Activated CD4-positive, alpha-beta memory T cell treated with anti-CD3 and anti-CD28 coated beads, Interleukin-2, amount 10 ng/mL, durations not matched to agents 7 days and 5 days (primary cell): ENCODE data around the gene B4GALNT3. TPM values are rescaled to one million over a fixed set of nuclear protein-coding genes. Genes with fewer than 3 reads are reported as not detected.

ENCODE experiments used
- CTCF ChIA-PET: fragments of 350-600 bp; sonication (Branson Sonifier 250); formaldehyde crosslinking; loops from one replicate; lab custom pipeline; 2021; ENCODE audit warnings: antibody characterized with exemption, inconsistent platforms; lab: Charles Lee
- POLR2A ChIA-PET: fragments of 350-600 bp; sonication (Branson Sonifier 250); formaldehyde crosslinking; loops from one replicate; lab custom pipeline; 2021; ENCODE audit warnings: antibody characterized with exemption; lab: Charles Lee
- DNase-seq: peaks from one replicate; pipeline ENCODE4 v3.0.0-alpha.2; 2020
- H3K27ac Mint-ChIP-seq: one replicate; pipeline ENCODE4 v1.8.0; 2021; ENCODE audit warnings: mild to moderate bottlenecking, mixed read lengths
- H3K27me3 Mint-ChIP-seq: one replicate; pipeline ENCODE4 v1.8.0; 2021; ENCODE audit warnings: mixed read lengths
- H3K36me3 Mint-ChIP-seq: one replicate; pipeline ENCODE4 v1.8.0; 2021; ENCODE audit warnings: low read depth, mixed read lengths
- H3K4me1 Mint-ChIP-seq: one replicate; pipeline ENCODE4 v1.8.0; 2021; ENCODE audit warnings: mixed read lengths
- H3K4me3 Mint-ChIP-seq: one replicate; pipeline ENCODE4 v1.8.0; 2021; ENCODE audit warnings: mild to moderate bottlenecking, mixed read lengths
- H3K9me3 Mint-ChIP-seq: one replicate; pipeline ENCODE4 v1.8.0; 2021; ENCODE audit warnings: mixed read lengths
- total RNA-seq, 2 experiments: library from RNA; stranded (reverse); gene quantifications; one replicate each; pipeline ENCODE4 v1.2.3, GENCODE V29; 2021

The B4GALNT3 gene
- total RNA-seq, 2 experiments from 2014 or later, result 0.68 to 0.88 TPM

- peak; percentile 72 for DNase-seq
- peaks cover 19% of the 10 kb centered on the region for H3K4me1 Mint-ChIP-seq
- H3K27ac Mint-ChIP-seq, result no peak overlapping the region
- no peak overlapping the region for H3K4me3 Mint-ChIP-seq
- H3K36me3 Mint-ChIP-seq, result no peaks in the 10 kb centered on the region
- no peaks in the 10 kb centered on the region for H3K9me3 Mint-ChIP-seq
- peaks cover 15% of the 10 kb centered on the region for H3K27me3 Mint-ChIP-seq
- ChIA-PET POLR2A (no interaction called here), CTCF (interaction anchor here (0.7 to 3.3 kb wide), 14 partner anchors 9 to 145 kb away, joined by 3 to 49 read pairs (median 4); no protein-coding TSS in a partner anchor)
Measured at GRCh38 chr12:546920-547845, 87.4 kb downstream of the B4GALNT3 start.

DNA sequence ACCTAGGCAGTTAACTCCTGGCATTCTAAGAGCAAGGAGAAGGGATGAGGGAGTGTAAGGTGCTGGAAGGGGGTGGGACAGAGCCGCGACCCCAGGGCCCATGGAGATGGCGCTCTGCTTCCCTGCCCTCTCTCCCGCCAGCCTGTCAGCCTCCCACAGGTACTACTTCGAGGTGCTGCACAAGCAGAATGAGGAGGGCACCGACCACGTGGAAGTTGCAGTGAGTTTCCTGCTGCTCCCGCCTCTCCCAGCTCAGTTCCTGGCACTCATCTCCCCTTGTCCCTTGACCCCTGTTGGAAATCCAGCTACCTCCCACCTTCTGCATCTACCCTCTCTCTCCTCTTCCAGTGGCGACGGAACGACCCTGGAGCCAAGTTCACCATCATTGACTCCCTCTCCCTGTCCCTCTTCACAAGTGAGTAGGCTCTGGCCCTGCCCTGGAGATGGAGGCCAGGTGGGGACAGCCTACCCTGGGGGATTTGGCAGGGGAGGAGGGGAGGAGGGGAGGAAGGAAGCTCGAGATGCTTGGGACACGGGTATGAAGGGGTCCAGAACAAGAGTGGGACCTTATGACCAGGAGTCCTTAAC lies 88.2 kb downstream of the B4GALNT3 start:
- Mint-ChIP-seq H3K4me3 (no peak overlapping the region), H3K9me3 (no peaks in the 10 kb centered on the region), H3K36me3 (no peaks in the 10 kb centered on the region), H3K4me1 (peaks cover 27% of the 10 kb centered on the region), H3K27ac (no peak overlapping the region), H3K27me3 (peaks cover 15% of the 10 kb centered on the region)
- no peak for DNase-seq
- CTCF ChIA-PET, result interaction anchor here (0.7 to 3.3 kb wide), 12 partner anchors 9 to 146 kb away, joined by 3 to 49 read pairs (median 5); no protein-coding TSS in a partner anchor
- POLR2A ChIA-PET, result no interaction called here

DNA sequence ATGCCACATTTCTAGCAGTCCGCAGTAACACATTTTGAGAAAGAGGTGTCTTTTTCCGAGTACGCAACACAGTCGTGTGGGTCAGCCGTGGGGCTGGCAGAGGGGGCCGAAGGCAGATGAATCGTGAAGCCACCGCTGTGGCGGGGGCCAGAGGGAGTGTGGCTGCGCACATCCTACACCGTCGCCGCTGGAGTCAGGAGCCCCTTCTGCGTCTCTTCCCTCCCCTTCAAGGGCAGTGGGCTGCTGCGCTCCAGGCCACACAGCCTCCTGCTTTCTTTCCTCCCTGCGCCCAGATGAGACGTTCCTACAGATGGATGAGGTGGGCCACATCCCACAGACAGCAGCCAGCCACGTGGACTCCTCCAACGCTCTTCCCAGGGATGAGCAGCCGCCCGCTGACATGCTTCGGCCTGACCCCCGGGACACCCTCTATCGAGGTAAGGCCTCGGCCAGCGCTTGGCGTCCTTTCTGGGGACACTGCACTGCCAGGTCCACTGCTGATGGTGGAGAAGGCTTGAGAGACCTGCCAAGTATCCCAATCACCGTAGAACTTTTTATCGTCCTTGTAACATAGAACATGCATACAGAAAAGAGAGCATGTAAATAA lies 89.8 kb downstream of the B4GALNT3 start:
- no peaks in the 10 kb centered on the region for H3K9me3 Mint-ChIP-seq

GRCh38 chr12:550473-551260 lies 90.9 kb downstream of the B4GALNT3 start:
- Mint-ChIP-seq H3K27me3 (peaks cover 7% of the 10 kb centered on the region), H3K36me3 (no peaks in the 10 kb centered on the region), H3K27ac (peak overlapping the region; percentile 1), H3K9me3 (no peaks in the 10 kb centered on the region), H3K4me3 (no peak overlapping the region), H3K4me1 (peaks cover 37% of the 10 kb centered on the region)
- ChIA-PET POLR2A (no interaction called here), CTCF (interaction anchor here (1.5 to 3.2 kb wide), 2 partner anchors 96 to 98 kb away, joined by 6 to 15 read pairs; no protein-coding TSS in a partner anchor)
- DNase-seq, result no peak

More for the DNA sequence above, 89.8 kb downstream of the B4GALNT3 start:
- no peaks in the 10 kb centered on the region for H3K36me3 Mint-ChIP-seq
- H3K4me3 Mint-ChIP-seq, result no peak overlapping the region
- ChIA-PET CTCF (interaction anchor here (3.2 to 3.3 kb wide), 2 partner anchors 97 to 107 kb away, joined by 15 to 20 read pairs; no protein-coding TSS in a partner anchor), POLR2A (no interaction called here)
- no peak for DNase-seq
- peaks cover 38% of the 10 kb centered on the region for H3K4me1 Mint-ChIP-seq
- no peak overlapping the region for H3K27ac Mint-ChIP-seq
- peaks cover 12% of the 10 kb centered on the region for H3K27me3 Mint-ChIP-seq

- Mint-ChIP-seq H3K9me3 (no peaks in the 10 kb centered on the region), H3K36me3 (no peaks in the 10 kb centered on the region), H3K27ac (no peak overlapping the region), H3K4me1 (peaks cover 32% of the 10 kb centered on the region), H3K4me3 (no peak overlapping the region), H3K27me3 (peaks cover 5% of the 10 kb centered on the region)
- no peak for DNase-seq
- CTCF ChIA-PET, result interaction anchor here (3.2 kb wide), 1 partner anchor 99 kb away, joined by 15 read pairs; no protein-coding TSS in a partner anchor
- POLR2A ChIA-PET, result no interaction called here
Measured at GRCh38 chr12:552466-552865, 92.7 kb downstream of the B4GALNT3 start.

DNA sequence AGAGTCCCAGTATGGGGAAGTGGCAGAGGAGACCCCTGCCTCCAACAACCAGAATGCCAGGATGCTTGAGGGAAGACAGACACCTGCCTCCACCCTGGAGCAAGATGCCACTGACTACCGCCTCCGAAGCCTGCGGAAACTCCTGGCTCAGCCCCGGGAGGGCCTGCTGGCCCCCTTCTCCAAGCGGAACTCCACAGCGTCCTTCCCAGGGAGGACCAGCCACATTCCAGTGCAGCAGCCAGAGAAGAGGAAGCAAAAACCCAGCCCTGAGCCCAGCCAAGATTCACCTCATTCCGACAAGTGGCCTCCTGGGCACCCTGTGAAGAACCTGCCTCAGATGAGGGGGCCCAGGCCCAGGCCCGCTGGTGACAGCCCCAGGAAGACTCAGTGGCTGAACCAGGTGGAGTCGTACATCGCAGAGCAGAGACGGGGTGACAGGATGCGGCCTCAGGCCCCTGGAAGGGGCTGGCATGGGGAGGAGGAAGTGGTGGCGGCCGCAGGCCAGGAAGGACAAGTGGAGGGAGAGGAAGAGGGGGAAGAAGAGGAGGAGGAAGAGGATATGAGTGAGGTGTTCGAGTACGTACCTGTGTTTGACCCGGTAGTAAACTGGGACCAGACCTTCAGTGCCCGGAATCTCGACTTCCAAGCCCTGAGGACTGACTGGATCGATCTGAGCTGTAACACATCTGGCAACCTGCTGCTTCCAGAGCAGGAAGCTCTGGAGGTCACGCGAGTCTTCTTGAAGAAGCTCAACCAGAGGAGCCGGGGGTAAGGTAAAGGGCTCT lies 93.7 kb downstream of the B4GALNT3 start:
- H3K27me3 Mint-ChIP-seq, result peaks cover 4% of the 10 kb centered on the region
- peaks cover 32% of the 10 kb centered on the region for H3K4me1 Mint-ChIP-seq
- DNase-seq, result peak; percentile 51
- peak overlapping the region; percentile 54 for H3K27ac Mint-ChIP-seq
- H3K36me3 Mint-ChIP-seq, result no peaks in the 10 kb centered on the region
- ChIA-PET POLR2A (interaction anchor here (1.3 kb wide), 1 partner anchor 23 kb away, joined by 4 read pairs; no protein-coding TSS in a partner anchor), CTCF (interaction anchor here (0.7 to 1.0 kb wide), 2 partner anchors 55 to 200 kb away, joined by 3 read pairs; no protein-coding TSS in a partner anchor)
- H3K4me3 Mint-ChIP-seq, result peak overlapping the region; percentile 46
- H3K9me3 Mint-ChIP-seq, result no peaks in the 10 kb centered on the region

GRCh38 chr12:554001-554285 lies 94.2 kb downstream of the B4GALNT3 start:
- Mint-ChIP-seq H3K36me3 (no peaks in the 10 kb centered on the region), H3K9me3 (no peaks in the 10 kb centered on the region), H3K27ac (no peak overlapping the region), H3K4me3 (peak overlapping the region; percentile 46), H3K4me1 (peaks cover 32% of the 10 kb centered on the region), H3K27me3 (peaks cover 4% of the 10 kb centered on the region)
- ChIA-PET POLR2A (interaction anchor here (0.9 to 1.3 kb wide), 2 partner anchors 22 to 153 kb away, joined by 3 to 4 read pairs; partner anchors contain the start of gene CCDC77), CTCF (interaction anchor here (0.7 to 1.0 kb wide), 2 partner anchors 56 to 200 kb away, joined by 3 read pairs; no protein-coding TSS in a partner anchor)
- DNase-seq, result no peak

- H3K4me1 Mint-ChIP-seq, result peaks cover 35% of the 10 kb centered on the region
- ChIA-PET CTCF (interaction anchor here (0.7 to 1.2 kb wide), 6 partner anchors 8 to 104 kb away, joined by 3 to 5 read pairs (median 3); no protein-coding TSS in a partner anchor), POLR2A (no interaction called here)
- H3K27ac Mint-ChIP-seq, result no peak overlapping the region
- H3K9me3 Mint-ChIP-seq, result no peaks in the 10 kb centered on the region
- no peaks in the 10 kb centered on the region for H3K36me3 Mint-ChIP-seq
- H3K4me3 Mint-ChIP-seq, result no peak overlapping the region
- peaks cover 9% of the 10 kb centered on the region for H3K27me3 Mint-ChIP-seq
- no peak for DNase-seq
Measured at GRCh38 chr12:556498-556897, 96.8 kb downstream of the B4GALNT3 start.

- Mint-ChIP-seq H3K36me3 (no peaks in the 10 kb centered on the region), H3K4me3 (no peak overlapping the region), H3K9me3 (no peaks in the 10 kb centered on the region), H3K4me1 (peaks cover 34% of the 10 kb centered on the region), H3K27ac (no peak overlapping the region), H3K27me3 (peaks cover 8% of the 10 kb centered on the region)
- CTCF ChIA-PET, result interaction anchor here (0.6 to 2.2 kb wide), 4 partner anchors 11 to 137 kb away, joined by 3 to 5 read pairs (median 3); no protein-coding TSS in a partner anchor
- POLR2A ChIA-PET, result interaction anchor here (1.2 kb wide), 1 partner anchor 169 kb away, joined by 4 read pairs; the partner anchor contains the start of gene KDM5A
- no peak for DNase-seq
Measured at GRCh38 chr12:558580-558979, 98.8 kb downstream of the B4GALNT3 start.

DNA sequence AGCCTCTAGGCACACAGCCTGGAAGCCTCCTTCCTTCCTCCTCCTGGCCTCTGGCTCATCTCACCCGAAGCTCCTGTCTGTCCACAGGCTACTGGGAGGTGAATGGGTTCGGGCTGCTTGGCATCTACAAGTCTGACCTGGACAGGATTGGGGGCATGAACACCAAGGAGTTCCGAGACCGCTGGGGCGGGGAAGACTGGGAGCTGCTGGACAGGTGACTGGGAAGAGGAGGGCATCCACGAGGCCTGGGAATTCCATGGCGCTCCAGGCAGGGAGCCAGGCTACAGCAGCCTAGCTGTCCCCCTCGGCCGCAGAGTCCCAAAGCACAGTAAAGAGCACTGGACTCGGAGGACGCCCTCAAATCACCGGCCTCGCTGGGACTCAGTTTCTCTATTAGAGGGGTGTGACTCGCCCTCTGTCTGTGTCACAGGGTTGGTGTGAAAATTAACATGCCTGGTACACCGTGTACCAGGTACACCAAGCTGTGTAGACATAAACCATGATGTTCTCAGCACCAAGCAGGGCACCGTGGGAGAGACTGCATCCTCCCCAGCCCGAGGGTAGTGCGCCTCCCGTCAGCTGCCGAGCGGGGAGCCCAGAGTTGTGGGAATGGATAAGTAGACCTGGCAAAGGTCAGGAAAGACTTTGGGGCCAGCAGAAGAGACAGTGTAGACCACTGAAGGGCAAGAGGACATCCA lies 99.6 kb downstream of the B4GALNT3 start:
- Mint-ChIP-seq H3K27me3 (peaks cover 8% of the 10 kb centered on the region), H3K4me1 (peaks cover 35% of the 10 kb centered on the region), H3K36me3 (peaks cover 4% of the 10 kb centered on the region), H3K4me3 (no peak overlapping the region), H3K9me3 (no peaks in the 10 kb centered on the region), H3K27ac (no peak overlapping the region)
- ChIA-PET CTCF (interaction anchor here (2.2 kb wide), 1 partner anchor 11 kb away, joined by 5 read pairs; no protein-coding TSS in a partner anchor), POLR2A (no interaction called here)
- no peak for DNase-seq

- Mint-ChIP-seq H3K9me3 (no peaks in the 10 kb centered on the region), H3K4me1 (peaks cover 41% of the 10 kb centered on the region), H3K27ac (no peak overlapping the region)
Measured at GRCh38 chr12:559906-560455, 100.2 kb downstream of the B4GALNT3 start.

More at GRCh38 chr12:559906-560455, 100.2 kb downstream of the B4GALNT3 start:
- Mint-ChIP-seq H3K36me3 (peaks cover 6% of the 10 kb centered on the region), H3K4me3 (no peak overlapping the region), H3K27me3 (peaks cover 8% of the 10 kb centered on the region)
- DNase-seq, result no peak
- ChIA-PET POLR2A (no interaction called here), CTCF (no interaction called here)
